Measurements from ENCODE around the gene F2R. TPM values are rescaled to one million over a fixed set of nuclear protein-coding genes. Genes with fewer than 3 reads are reported as not detected.

The F2R gene
- total and polyA plus RNA-seq, 2 donors (not counting 3 experiments of a cell fraction or from before 2014, with no cell fraction given): 342 to 599 TPM

GRCh38 chr5:76716456-76717157 lies 681 bp downstream of the F2R start:
- H3K4me2 ChIP-seq (ENCODE audit: insufficient read depth, low read length): peak overlapping the region; percentile 93
- peaks cover 37% of the 10 kb centered on the region for H3K4me1 ChIP-seq (ENCODE audit: control insufficient read depth, extremely low read depth, insufficient read depth, low read length)
- no peaks in the 10 kb centered on the region for H3K27me3 ChIP-seq (ENCODE audit: control insufficient read depth in 2 of 2, insufficient read depth in 2 of 2, low read length in 2 of 2)
- DNase-seq (ENCODE audit: low read depth, low spot score) (peak; percentile 63), FAIRE-seq (no peak)
- H3K36me3 ChIP-seq (ENCODE audit: control insufficient read depth in 2 of 2, extremely low read depth in 1 of 2, insufficient read depth in 2 of 2, low read length in 2 of 2): peaks cover 0 to 2% of the 10 kb centered on the region in 2 experiments
- peaks cover 4% of the 10 kb centered on the region for H4K20me1 ChIP-seq (replicated peaks; ENCODE audit: control insufficient read depth, extremely low read depth, insufficient read depth, low read length)
- peak overlapping the region; percentile 100 for H3K9ac ChIP-seq (replicated peaks; ENCODE audit: extremely low read depth, insufficient read depth, low read length)
- H2AFZ ChIP-seq (ENCODE audit: low read depth, low read length): no peak overlapping the region
- BruUV-seq (replicated peaks): TSS peak; percentile 5
- H3K79me2 ChIP-seq (ENCODE audit: control insufficient read depth, insufficient read depth, low read length): peaks cover 56% of the 10 kb centered on the region
- intact Hi-C loops (cut with micrococcal nuclease): loop anchor here (1.0 to 5.0 kb wide), 4 partner anchors 58 to 776 kb away; partner anchors contain the start of genes F2RL1 and WDR41
- H3K9me1 ChIP-seq (replicated peaks; ENCODE audit: control insufficient read depth, extremely low read depth, insufficient read depth, low read length): no peaks in the 10 kb centered on the region
- peak overlapping the region; percentile 81 to 100 (median 99) for H3K4me3 ChIP-seq (replicated peaks in 1 of 3; ENCODE audit: insufficient read depth in 1 of 3, low read depth in 1 of 3, low read length in 3 of 3)
- ChIA-PET POLR2A (no interaction called here), CTCF (interaction anchor here (1.0 to 9.8 kb wide), 4 partner anchors 27 to 115 kb away, joined by 3 to 79 read pairs (median 25); no protein-coding TSS in a partner anchor)
- no peak for TF ChIP-seq POLR2AphosphoS5 (IDR thresholded peaks at IDR 0.05; ENCODE audit: insufficient read depth, low read depth, low read length)
- no peak for TF ChIP-seq CTCF (IDR thresholded peaks at IDR 0.05; ENCODE audit: extremely low read depth in 1 of 2, insufficient read depth in 1 of 2, low read depth in 1 of 2, low read length in 2 of 2)
- TF ChIP-seq GATA2 (IDR thresholded peaks at IDR 0.05; ENCODE audit: insufficient read depth, insufficient read length, low read depth, low read length): no peak
- TF ChIP-seq FOS (IDR thresholded peaks at IDR 0.05; ENCODE audit: borderline replicate concordance, insufficient read depth, low read length): no peak
- TF ChIP-seq JUN (IDR thresholded peaks at IDR 0.05; ENCODE audit: borderline replicate concordance, insufficient read depth, insufficient read length, low read depth): no peak
- TF ChIP-seq MYC (IDR thresholded peaks at IDR 0.05; ENCODE audit: low read depth, low read length): peak; percentile 73
- TF ChIP-seq POLR2A (IDR thresholded peaks at IDR 0.05; ENCODE audit: low read depth, low read length): peak; percentile 38
- TF ChIP-seq MAX (IDR thresholded peaks at IDR 0.05; ENCODE audit: insufficient read depth, insufficient read length): no peak
- no peak for TF ChIP-seq EZH2 (IDR thresholded peaks at IDR 0.05; ENCODE audit: borderline replicate concordance, low read depth, low read length, severe bottlenecking)
- H3K27ac ChIP-seq (ENCODE audit: insufficient read depth, low read depth, low read length): peak overlapping the region; percentile 89
- no peaks in the 10 kb centered on the region for H3K9me3 ChIP-seq (replicated peaks; ENCODE audit: control insufficient read depth, insufficient read depth, low read length)
- dilution Hi-C loops (cut with MboI; ENCODE audit: extremely low pct_ligation_motif_present, low sequenced_read_pairs): no loop called here

Data from endothelial cell of umbilical vein (primary cell).